NCI-H82 treated with DMSO at 0.1 percent for 48 hours (cell line): ENCODE measurements around the gene ACLY.
"Not testable (repeated sequence)": the region's sequence is repeated elsewhere in the genome, so short reads cannot be mapped to it uniquely, and the experiment has no call there.

Experiments
- DNase-seq: peaks from one replicate; lab custom pipeline; 2025; ENCODE audit not compliant: unreplicated experiment; lab: John Stamatoyannopoulos, UW

The ACLY gene

DNA sequence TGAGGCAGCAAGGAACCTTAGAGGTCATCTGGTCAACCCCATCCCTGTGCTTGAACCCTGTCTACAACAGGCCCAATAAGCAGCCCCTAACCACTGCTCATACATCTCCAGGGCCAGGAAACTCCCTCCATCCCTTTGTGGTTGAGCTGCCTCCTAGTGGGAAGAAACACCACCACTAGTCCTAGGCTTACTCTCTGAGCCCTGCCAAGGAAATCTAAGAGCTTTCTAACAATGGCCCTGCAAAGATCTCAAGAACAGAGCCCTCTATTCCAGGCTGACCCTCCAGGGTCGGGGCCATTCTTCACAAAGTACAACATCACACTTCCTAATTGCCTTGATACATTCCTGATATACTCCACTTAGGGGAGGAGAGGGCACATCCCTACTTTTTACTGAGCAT is 5.8 kb downstream of the ACLY start:
- no peak for DNase-seq

GRCh38 chr17:41910701-41911391 is 7.9 kb downstream of the ACLY start:
- DNase-seq: no peak

DNA sequence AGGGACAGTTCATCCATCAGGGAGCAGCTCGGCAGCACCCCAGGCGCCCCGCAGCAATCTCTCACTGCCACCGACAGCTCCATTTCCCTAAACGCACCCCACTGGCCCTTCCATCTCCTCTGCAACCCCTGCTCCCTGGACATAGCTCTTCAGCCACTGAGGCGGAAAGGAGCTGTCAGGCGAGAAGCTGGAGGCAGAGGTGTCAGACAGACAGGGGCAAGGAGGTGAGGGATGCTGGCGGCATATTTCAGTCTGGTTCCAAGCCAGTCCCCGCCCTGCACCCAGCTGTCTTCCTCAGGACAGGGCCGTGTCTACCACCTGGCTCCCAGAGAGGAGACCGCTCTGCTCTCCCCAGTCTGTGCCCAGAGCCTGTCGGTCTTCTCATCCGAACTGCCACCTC is 9.7 kb downstream of the ACLY start:
- DNase-seq: no peak

GRCh38 chr17:41907633-41908539 is 10.9 kb downstream of the ACLY start:
- no peak for DNase-seq

GRCh38 chr17:41907185-41907556 is 11.6 kb downstream of the ACLY start:
- peak; percentile 45 for DNase-seq

GRCh38 chr17:41906465-41907184 is 12.1 kb downstream of the ACLY start:
- DNase-seq: no peak

GRCh38 chr17:41905172-41905571 is 13.6 kb downstream of the ACLY start:
- DNase-seq: no peak

GRCh38 chr17:41904242-41904841 is 14.4 kb downstream of the ACLY start:
- no peak for DNase-seq

DNA sequence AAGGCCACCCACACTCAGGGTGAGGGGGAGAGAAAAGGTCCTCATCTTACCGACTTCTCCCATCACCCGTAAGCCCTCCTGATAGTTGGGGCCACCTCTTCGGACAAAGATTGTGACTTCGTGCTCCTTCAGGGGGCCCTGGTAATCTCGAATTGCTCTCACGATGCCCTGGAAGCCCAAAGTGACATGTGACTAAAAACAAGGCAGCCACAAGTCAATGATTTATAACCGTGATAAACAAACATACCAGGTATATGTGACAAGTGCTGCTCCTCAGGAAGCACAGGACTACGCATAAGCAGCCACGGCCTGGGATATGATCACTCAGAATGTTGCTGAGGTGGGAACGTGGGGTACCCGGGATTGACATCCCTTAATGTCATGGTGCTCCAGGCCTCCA is 17.1 kb downstream of the ACLY start:
- DNase-seq: no peak

DNA sequence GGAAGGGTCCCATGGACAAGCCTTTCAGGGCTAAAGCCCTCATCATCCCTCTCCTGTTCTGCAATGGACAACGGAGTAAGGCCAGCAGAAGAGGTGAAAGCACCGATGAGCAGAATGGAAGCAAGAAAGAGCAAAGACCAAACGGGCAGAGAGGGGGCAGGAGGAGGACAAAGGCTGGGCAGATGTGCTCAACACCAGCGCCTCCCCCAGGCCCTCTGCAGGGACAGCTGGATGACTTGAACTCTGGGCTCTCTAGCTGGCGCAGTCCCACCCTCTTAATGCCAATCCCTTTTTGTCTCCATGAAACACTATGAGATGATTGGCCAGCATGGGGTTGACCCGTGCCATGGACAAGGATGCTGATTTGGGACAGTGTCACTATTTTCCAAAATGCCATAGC is 22.0 kb downstream of the ACLY start:
- no peak for DNase-seq

DNA sequence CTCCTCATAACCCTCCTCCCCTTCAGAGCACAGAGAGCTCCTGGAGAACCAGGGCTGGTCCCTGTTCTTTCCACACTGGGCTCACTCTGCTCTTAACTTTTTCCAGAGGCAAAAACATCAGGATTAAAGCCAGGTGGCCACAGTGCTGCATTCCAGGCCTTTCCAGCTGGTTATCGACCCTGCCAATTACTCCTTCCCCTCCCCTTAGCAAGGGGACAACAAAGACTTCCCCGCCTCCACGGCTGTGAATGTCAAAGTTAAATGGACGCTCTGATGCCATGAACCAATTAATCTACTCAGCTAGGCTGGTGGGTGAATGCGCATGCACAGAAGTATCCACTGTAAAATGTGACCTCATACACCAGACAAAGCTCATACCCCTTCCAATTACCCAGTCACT is 23.1 kb downstream of the ACLY start:
- no peak for DNase-seq

GRCh38 chr17:41894791-41895331 is 23.9 kb downstream of the ACLY start:
- DNase-seq: no peak

DNA sequence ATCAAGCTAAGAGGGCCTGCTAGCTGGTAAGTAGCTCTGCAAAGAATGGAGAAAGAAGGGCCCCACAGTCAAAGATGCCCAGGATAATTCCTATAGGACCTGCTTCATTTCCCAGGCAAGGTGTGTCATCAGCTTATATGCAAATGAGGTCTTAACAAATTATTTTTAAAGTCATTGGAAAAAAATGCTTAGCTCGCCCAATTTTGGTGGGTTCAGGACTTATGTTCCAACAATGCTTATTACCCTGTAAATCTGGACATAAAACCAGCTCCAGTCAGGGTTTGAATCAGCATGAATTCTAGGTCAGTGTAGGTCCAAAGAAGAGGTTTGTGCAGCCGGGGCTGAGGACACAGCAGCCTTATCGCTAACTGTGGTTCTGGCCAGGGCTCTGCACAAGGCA is 25.4 kb downstream of the ACLY start:
- no peak for DNase-seq

GRCh38 chr17:41892021-41892376 is 26.8 kb downstream of the ACLY start:
- DNase-seq: no peak

DNA sequence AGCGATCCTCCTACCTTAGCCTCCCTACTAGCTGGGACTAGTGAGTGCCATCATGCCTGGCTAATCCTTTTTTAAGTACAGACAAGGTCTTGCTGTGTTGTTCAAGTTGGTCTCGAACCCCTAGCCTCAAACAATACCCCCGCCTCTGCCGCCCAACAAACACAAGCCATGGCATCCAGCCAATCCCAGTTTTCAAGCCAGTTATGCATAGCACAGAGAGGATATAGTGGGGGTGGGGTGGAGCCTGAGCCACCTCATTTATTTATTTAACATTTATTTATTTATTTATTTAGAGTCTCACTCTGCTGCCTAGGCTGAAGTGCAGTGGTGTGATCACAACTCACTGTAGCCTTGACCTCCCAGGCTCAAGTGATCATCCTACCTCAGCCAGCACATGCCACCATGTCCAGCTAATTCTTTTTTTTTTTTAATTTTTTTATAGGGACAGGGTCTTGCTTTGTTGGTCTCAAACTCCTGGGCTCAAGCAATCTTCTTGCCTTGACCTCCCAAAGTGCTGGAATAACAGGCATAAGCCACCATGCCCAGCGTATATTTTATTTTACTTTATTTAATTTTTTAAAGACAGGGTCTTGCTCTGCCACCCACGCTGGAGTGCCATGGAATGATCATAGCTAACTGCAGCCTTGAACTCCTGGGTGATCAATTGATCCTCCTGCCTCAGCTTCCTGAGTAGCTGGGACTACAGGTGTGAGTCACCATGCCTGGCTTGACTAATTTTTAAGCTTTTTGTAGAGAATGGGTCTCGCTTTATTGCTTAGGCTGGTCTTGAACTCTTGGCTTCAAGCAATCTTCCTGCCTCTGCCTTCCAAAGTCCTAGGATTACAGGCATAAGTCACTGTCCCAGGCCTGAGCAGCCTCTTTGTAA is 27.4 kb downstream of the ACLY start:
- DNase-seq: no peak

DNA sequence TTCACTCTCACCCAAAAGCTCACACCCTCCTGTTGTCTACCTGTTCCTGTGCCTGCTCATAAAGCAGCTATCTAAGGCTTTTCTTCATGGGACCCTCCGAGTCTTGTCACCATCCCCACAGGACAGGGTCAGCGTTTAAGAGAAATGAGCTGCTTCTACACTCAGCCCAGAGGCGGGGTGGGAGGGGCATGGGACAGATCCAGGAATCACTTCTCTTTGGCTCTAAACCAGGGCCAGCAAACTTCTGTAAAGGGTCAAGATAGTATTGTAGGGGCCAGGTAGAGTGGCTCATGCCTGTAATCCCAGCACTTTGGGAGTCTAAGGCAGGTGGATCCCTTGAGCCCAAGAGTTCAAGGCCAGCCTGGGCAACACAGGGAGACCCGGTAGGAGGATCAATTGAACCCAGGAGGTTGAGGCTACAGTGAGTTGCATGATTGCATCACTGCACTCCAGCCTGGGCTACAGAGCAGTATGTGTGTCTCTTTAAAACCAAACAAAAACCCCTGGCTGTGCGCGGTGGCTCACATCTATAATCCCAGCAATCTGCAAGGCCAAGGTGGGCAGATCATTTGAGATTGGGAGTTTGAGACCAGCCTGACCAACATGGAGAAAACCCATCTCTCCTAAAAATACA is 30.3 kb downstream of the ACLY start:
- no peak for DNase-seq

GRCh38 chr17:41885733-41886132 is 33.0 kb downstream of the ACLY start:
- DNase-seq: no peak

DNA sequence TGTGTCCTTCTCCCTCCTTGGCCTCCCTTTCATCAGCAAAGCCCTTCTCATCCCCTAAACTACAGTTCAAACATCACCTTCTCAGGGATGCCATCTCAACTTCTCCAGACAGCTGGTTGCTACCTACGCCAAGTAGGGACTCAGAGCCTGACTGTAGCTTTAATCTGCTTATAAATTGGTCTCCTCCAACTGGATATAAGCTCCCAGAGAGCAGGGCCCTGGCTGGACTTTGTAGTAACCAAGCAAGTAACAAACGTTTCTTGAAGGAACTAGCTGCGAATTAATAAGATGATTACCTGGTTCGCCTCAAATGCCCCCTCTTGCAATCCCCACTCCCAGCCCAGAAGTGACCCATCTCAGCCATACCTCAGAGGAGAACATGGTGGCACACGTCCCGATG is 36.0 kb downstream of the ACLY start:
- peak; percentile 28 for DNase-seq

- DNase-seq: no peak
Observed at GRCh38 chr17:41880130-41880529, 38.6 kb downstream of the ACLY start.

DNA sequence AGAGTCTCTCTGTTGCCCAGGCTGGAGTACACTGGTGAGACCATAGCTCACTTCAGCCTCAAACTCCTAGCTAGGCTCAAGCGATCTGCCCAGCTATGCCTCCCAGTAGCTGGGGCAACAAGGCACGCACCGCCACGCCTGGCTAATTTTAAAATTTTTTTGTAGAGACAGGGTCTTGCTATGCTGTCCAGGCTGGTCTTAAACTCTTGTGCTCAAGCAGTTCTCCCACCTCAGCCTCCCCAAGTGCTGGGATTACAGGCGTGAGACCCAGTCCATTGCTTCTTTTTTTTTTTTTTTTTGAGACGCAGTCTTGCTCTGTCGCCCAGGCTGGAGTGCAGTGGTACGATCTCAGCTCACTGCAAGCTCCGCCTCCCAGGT is 44.5 kb downstream of the ACLY start:
- DNase-seq: not testable (repeated sequence)
